Skeletal muscle tissue (tissue), 4 donors: ENCODE results near the gene XIST. TPM values are rescaled to one million over a fixed set of nuclear protein-coding genes. Genes with fewer than 3 reads are reported as not detected.
"Not testable (repeated sequence)": the region's sequence is repeated elsewhere in the genome, so short reads cannot be mapped to it uniquely, and the experiment has no call there.

Source experiments
- H3K27ac ChIP-seq: one replicate; pipeline ENCODE4 v1.7.0; 2013; ENCODE audit warnings: mild to moderate bottlenecking, low read depth, low read length, inconsistent platforms
- H3K27me3 ChIP-seq, 3 donors: one replicate each; pipeline ENCODE4 v1.7.0; 2013; ENCODE audit warnings: low read length in 3 of 3; ENCODE audit not compliant: control insufficient read depth in 3 of 3, insufficient read depth in 3 of 3
- H3K36me3 ChIP-seq, 3 donors: one replicate each; pipeline ENCODE4 v1.7.0; 2013; ENCODE audit warnings: low read length in 3 of 3; ENCODE audit not compliant: control insufficient read depth in 3 of 3, insufficient read depth in 3 of 3
- H3K4me1 ChIP-seq, 3 donors: one replicate each; pipeline ENCODE4 v1.7.0; 2013; ENCODE audit warnings: low read length in 3 of 3, mild to moderate bottlenecking in 3 of 3; ENCODE audit not compliant: control insufficient read depth in 3 of 3, insufficient read depth in 3 of 3
- H3K4me3 ChIP-seq, 3 donors: one replicate each; pipeline ENCODE4 v1.7.0; 2013; ENCODE audit warnings: low read length in 3 of 3
- H3K9ac ChIP-seq, 3 donors: one replicate each; pipeline ENCODE4 v1.7.0; 2013; ENCODE audit warnings: low read length in 3 of 3, mild to moderate bottlenecking in 3 of 3, moderate library complexity in 2 of 3, low read depth in 1 of 3
- H3K9me3 ChIP-seq, 3 donors: one replicate each; pipeline ENCODE4 v1.7.0; 2013; ENCODE audit warnings: low read length in 3 of 3; ENCODE audit not compliant: control insufficient read depth in 3 of 3
- total RNA-seq: library from RNA; depleted of rRNA; stranded (reverse); fragments of >200 nt; gene quantifications from one replicate; pipeline ENCODE4 v1.2.3, GENCODE V29; 2014
- donor health status: Osteomylitis.

Gene XIST
- 1.6 TPM for total RNA-seq

DNA sequence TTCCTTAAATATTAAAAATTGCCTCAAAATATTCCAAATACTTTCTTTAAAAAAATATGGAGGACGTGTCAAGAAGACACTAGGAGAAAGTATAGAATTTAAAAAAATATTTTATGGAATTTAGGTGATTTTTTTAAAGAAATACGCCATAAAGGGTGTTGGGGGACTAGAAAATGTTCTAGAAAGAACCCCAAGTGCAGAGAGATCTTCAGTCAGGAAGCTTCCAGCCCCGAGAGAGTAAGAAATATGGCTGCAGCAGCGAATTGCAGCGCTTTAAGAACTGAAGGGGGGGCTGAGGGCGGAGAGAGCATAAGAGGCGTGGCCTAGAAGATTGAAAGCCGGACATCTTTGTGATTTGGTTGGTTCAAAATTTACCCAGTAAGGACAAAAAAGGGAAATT is at the start of gene XIST:
Gene XIST (minus strand): TSS at position 248 of the 400 bp plus-strand sequence.
- Histone ChIP-seq H3K9me3 (no peaks in the 10 kb centered on the region), H3K9ac (peak within 1 kb of the TSS in 1 of 3 donors; percentile 85), H3K36me3 (no peaks in the 10 kb centered on the region), H3K4me3 (peak within 1 kb of the TSS in 1 of 3 donors; percentile 83), H3K27me3 (no peaks in the 10 kb centered on the region), H3K27ac (peak within 1 kb of the TSS; percentile 94), H3K4me1 (peaks cover 0 to 11% (median 0%) of the 10 kb centered on the region in 3 donors)

DNA sequence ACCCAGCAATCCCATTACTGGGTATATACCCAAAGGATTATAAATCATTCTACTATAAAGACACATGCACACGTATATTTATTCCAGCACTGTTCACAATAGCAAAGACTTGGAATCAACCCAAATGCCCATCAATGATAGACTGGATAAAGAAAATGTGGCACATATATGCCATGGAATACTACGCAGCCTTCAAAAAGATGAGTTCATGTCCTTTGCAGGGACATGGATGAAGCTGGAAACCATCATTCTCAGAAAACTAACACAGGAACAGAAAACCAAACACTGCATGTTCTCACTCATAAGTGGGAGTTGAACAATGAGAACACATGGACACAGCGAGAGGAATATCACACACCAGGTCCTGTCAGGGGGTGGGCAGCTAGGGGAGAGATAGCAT is 45.8 kb upstream of the XIST start:
- H3K4me3 ChIP-seq, H3K9ac ChIP-seq, H3K27ac ChIP-seq, H3K36me3 ChIP-seq, H3K27me3 ChIP-seq, H3K4me1 ChIP-seq, H3K9me3 ChIP-seq: not testable (repeated sequence)

DNA sequence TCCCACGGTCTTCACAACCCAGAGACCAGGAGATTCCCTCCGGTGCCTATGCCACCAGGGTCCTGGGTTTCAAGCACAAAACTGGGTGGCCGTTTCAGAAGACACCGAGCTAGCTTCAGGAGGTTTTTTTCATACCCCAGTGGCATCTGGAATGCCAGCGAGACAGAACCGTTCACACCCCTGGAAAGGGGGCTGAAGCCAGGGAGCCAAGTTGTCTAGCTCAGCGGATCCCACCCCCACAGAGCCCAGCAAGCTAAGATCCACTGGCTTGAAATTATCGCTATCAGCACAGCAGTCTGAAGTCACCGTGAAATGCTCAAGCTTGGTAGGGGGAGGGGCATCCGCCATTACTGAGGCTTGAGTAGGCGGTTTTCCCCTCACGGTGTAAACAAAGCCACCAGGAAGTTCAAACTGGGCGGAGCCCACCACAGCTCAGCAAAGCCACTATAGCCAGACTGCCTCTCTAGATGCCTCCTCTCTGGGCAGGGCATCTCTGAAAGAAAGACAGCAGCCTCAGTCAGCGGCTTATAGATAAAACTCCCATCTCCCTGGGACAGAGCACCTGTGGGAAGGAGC is 40.1 kb upstream of the XIST start:
- H3K36me3 ChIP-seq, H3K27ac ChIP-seq, H3K4me3 ChIP-seq, H3K9ac ChIP-seq, H3K9me3 ChIP-seq, H3K27me3 ChIP-seq, H3K4me1 ChIP-seq: not testable (repeated sequence)

DNA sequence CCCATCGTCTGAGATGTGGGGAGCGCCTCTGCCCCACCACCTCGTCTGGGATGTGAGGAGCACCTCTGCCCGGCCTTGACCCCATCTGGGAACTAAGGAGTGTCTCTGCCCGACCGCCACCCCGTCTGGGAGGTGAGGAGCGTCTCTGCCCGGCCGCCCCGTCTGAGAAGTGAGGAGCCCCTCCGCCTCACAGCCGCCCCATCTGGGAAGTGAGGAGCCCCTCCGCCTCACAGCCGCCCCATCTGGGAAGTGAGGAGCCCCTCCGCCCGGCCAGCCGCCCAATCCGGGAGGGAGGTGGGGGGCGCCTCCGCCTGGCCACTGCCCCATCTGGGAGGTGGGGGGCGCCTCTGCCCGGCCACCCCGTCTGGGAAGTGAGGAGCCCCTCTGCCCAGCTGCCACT is 29.7 kb upstream of the XIST start:
- H3K36me3 ChIP-seq, H3K27ac ChIP-seq, H3K9me3 ChIP-seq, H3K9ac ChIP-seq, H3K4me3 ChIP-seq, H3K4me1 ChIP-seq, H3K27me3 ChIP-seq: not testable (repeated sequence)

DNA sequence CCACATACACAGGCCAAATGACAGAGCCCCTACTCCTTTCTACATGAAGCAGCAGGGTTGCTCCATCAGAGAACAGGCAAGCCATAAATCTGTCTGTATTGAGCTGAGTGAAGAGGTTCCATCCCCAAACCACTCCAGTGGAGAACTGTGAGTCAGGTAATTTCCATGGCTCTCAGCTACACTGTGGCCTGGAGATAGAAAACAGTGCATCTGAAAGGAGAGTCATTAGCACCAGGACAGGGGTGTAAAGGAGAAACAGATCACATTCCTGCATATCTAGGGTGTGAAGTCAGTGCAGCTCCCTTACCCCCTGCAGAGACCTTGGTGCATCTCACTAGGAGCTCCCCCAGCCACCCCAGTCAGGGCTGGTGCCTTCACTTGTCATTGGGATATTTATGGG is 25.2 kb upstream of the XIST start:
- no peaks in the 10 kb centered on the region for H3K4me1 ChIP-seq
- no peaks in the 10 kb centered on the region for H3K9me3 ChIP-seq
- no peak overlapping the region for H3K27ac ChIP-seq
- no peak overlapping the region for H3K4me3 ChIP-seq
- no peak overlapping the region for H3K9ac ChIP-seq
- H3K36me3 ChIP-seq = no peaks in the 10 kb centered on the region
- H3K27me3 ChIP-seq = peaks cover 0 to 3% (median 0%) of the 10 kb centered on the region in 3 donors

DNA sequence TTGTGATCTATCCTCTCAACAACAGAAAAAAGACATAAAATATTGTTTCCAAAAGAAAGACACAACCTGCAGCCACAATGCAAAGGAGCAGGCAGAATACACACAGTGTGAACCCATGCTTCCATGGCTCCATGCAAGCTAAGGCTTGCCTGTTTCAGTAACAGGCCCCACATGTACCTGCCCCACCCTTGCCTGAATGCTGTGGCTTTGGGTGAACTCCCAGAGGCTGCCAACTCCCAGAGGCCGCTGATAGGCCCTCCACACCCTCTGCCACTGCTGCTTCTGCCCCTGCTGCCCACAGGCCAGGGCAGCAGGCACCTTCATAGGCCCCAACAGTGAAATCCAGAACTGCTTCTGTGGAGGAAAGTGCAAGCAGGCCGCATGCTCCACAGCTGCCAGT is 24.4 kb upstream of the XIST start:
- Histone ChIP-seq H3K9me3 (no peaks in the 10 kb centered on the region), H3K4me3 (no peak overlapping the region), H3K36me3 (no peaks in the 10 kb centered on the region), H3K9ac (no peak overlapping the region), H3K27me3 (peaks cover 0 to 3% (median 0%) of the 10 kb centered on the region in 3 donors), H3K4me1 (no peaks in the 10 kb centered on the region), H3K27ac (no peak overlapping the region)

DNA sequence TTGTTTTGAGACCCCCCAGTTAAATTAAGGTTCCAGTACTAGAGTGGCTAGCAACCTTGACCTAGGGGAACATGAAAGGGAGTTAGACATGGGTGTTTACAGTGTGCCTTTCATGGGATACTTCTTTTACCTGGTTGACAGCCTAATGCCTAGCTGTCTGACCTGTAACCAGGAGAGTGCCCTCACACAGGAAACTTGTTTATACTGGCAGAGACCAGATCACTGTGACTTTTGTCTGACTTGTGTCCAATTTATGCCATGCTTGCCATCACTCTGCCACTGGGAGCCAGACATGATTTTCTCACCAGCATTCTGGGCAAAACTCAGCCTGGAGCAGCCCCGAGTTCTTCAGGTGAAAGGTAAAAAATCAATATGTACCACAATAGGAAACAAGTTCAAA is 16.4 kb upstream of the XIST start:
- Histone ChIP-seq H3K27me3 (peaks cover 0 to 5% (median 0%) of the 10 kb centered on the region in 3 donors), H3K4me1 (no peaks in the 10 kb centered on the region), H3K9me3 (peaks cover 0 to 2% (median 0%) of the 10 kb centered on the region in 3 donors), H3K36me3 (no peaks in the 10 kb centered on the region), H3K9ac (no peak overlapping the region), H3K4me3 (no peak overlapping the region), H3K27ac (no peak overlapping the region)

DNA sequence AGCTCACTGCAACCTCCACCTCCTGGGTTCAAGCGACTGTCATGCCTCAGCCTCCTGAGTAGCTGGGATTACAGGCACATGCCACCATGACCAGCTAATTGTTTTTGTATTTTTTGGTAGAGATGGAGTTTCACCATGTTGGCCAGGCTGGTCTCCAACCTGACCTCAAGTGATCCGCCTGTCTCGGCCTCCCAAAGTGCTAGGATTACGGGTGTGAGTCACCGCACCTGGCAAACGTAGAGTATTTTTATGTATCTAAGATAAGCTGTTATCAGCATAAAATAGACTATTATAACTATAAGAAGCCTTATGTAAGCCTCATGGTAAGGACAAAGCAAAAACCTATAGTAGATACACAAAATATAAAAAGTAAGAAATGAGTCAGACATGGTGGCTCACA is 14.6 kb upstream of the XIST start:
- no peaks in the 10 kb centered on the region for H3K36me3 ChIP-seq
- H3K27me3 ChIP-seq = peaks cover 0 to 12% (median 0%) of the 10 kb centered on the region in 3 donors
- H3K9me3 ChIP-seq = peaks cover 0 to 2% (median 0%) of the 10 kb centered on the region in 3 donors
- H3K4me3 ChIP-seq = no peak overlapping the region
- no peak overlapping the region for H3K27ac ChIP-seq
- H3K4me1 ChIP-seq = no peaks in the 10 kb centered on the region
- no peak overlapping the region for H3K9ac ChIP-seq

DNA sequence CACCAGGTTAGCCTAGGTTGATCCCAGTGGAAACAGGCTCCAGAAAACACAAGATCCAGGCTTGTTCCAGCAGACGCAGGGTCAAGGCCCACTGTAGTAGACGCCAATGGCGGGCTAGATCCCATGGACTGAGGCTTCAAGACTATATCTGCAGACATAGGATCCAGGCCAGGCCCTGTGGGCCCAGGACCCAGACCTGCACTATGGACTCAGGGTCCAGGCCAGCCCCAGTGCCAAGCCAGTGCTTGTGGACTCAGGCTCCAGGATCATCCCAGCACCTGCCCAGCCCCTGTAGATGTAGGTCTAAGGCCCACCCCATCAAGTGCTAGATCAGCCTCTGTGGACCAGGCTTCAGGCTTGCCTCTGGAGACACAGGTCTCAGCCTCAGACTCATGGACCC is 11.3 kb upstream of the XIST start:
- no peaks in the 10 kb centered on the region for H3K9me3 ChIP-seq
- H3K27ac ChIP-seq = no peak overlapping the region
- peaks cover 0 to 14% (median 0%) of the 10 kb centered on the region in 3 donors for H3K27me3 ChIP-seq
- H3K9ac ChIP-seq = no peak overlapping the region
- H3K36me3 ChIP-seq = no peaks in the 10 kb centered on the region
- H3K4me1 ChIP-seq = no peaks in the 10 kb centered on the region
- no peak overlapping the region for H3K4me3 ChIP-seq

DNA sequence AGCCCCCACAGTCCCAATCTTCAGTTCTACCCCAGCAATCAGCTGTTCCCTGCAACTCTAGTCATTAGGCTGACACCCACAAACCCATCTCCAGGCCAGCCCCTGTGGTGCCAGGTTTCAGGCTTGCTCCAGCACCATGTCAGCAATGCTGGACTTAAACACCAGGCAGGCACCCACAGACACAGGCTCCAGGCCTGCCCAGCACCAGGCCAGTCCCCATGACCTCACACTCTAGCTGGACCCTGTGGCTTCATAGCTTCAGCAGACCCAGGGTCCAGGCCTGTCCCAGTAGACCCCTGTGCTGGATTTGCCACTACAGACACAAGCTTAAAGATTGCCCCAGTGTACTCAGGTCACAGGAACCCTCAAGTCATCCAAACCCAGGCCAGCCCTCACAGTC is 10.8 kb upstream of the XIST start:
- no peak overlapping the region for H3K4me3 ChIP-seq
- no peak overlapping the region for H3K9ac ChIP-seq
- H3K4me1 ChIP-seq = no peaks in the 10 kb centered on the region
- no peaks in the 10 kb centered on the region for H3K36me3 ChIP-seq
- no peaks in the 10 kb centered on the region for H3K9me3 ChIP-seq
- no peak overlapping the region for H3K27ac ChIP-seq
- H3K27me3 ChIP-seq = peaks cover 0 to 14% (median 0%) of the 10 kb centered on the region in 3 donors
